ENCODE results near the gene ARHGEF17.

DNA sequence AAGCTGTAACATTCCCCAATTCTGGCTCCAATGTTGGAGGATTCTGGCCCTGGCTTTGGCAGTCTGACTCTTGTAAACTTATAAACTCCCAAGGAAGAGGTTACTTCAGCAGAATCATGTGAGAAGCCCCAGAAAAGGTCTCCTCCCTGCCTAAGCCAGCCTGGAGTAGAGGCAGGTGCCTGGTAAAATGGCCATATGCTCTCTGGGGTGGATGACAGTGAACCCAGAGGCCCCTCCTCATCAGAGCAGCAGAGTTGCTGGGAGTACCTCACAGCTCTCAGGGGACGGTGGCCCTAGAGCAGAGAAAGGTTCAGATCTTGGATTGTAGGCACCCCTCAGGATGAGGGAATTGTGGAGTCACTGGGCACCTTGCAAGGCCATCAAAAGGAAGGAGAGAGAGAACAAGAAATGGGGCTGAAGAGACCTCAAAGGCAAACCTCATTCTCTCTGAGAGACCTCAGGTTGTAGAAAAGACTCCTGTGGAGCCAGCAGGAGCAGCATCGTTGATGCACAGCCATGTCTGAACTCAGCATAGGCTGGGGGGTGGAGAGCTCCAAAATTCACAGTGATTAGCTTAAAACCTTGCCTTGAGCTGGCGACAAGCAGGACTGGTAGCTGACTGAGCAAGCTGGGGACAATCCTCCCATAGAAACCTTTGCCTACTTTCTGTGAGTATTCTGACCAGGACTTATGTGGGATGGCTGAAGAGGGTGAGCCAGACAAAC is 40.8 kb upstream of the ARHGEF17 start:
- TF ChIP-seq POLR2A (IDR thresholded peaks at IDR 0.05; ENCODE audit: low read length) (no peak), GATA1 (IDR thresholded peaks at IDR 0.05; ENCODE audit: low read depth, low read length) (no peak)

Data from erythroblast (primary cell).